SKM-1 treated with dmso at 0.1 percent for 144 hours (cell line): ENCODE results near the gene CHTF8.

Source experiments
- DNase-seq: peaks from one replicate; lab custom pipeline; 2025; ENCODE audit not compliant: unreplicated experiment; lab: John Stamatoyannopoulos, UW

Gene CHTF8

DNA sequence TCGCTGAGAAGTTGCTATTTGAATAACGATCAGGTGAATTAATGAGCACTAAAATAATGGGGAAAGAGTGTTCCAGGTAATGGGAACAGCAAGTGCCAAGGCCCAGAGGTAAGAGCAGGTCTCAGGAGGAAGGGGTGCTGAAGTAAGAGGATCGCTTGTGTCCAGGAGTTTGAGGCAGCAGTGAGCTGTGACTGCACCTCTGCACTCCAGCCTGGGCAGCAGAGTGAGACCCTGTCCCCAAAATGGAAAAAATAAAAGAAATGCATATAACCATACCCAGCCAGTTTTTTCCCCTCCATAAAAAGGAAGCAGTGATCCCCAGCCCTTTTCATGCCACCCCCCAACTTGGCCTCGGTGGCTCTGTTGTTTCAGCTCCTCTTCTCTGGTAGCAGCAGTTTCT, 43.7 kb downstream of the CHTF8 start:
- no peak for DNase-seq

DNA sequence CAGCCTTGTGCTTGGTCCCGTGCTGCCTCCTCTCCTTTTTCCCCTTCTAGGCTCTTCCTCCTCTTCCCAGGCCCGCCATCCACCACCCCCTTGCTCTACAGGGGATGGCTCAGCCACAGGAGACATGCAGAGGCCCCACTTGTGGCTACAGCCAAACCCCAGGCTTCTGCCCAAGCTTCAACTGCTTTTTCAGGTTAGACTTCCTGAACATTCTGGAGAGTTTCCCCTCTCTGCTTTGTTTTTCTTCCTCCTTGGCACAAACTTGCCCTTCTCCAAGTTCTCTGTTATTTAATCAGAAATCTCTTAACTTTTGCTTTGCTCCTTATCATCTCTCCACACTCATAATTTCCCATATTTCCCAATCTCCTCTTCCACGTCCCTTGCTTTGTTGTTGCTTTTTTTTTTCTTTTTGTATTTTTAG, 45.2 kb downstream of the CHTF8 start:
- no peak for DNase-seq

DNA sequence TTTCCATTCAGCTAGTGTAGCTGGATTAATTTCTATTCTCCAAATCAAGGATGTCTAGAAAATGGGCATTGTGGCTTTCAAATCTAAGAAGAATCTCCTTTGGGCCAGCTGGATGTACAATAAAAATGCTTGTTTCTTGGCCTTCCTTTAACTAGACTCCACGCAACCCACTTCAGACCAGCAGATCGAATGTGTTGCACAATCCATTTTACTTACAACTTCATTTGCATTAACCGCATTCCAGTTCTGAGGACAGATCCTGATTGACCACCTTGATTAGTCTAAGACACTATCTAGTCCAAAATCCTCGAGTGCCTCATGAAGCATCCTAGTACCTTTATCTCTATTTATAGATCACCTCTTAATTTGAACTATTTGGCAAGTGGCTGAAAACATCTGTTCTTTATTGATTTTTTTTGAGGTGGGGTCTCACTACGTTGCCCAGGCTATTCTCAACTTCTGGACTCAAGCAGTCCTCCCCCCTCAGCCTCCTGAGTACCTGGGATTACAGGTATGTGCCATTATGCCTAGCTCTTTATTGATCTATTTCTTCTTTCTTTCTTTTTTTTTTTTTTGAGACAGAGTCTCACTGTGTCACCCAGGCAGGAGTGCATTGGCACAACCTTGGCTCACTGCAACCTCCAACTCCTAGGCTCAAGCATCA, 47.2 kb downstream of the CHTF8 start:
- DNase-seq, result no peak

DNA sequence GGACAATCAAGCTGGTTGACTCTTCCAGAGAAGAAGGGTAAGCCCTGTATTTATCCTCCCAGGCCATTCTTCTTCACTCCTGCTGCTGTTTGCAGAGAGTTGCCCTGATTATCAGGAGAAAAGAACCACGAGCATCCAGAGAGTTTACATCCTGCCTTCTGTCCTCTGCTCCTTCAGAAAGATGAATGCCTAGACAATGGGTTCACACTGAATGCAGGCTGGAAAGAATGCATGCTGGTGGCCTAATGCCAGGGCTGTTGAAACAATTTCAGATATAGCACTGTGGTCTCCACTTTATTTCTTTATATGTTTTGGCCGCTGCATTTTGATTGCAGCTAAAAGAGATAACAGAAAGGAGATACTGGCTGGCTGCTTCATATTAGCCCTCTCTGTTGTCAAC, 48.1 kb downstream of the CHTF8 start:
- DNase-seq, result no peak

DNA sequence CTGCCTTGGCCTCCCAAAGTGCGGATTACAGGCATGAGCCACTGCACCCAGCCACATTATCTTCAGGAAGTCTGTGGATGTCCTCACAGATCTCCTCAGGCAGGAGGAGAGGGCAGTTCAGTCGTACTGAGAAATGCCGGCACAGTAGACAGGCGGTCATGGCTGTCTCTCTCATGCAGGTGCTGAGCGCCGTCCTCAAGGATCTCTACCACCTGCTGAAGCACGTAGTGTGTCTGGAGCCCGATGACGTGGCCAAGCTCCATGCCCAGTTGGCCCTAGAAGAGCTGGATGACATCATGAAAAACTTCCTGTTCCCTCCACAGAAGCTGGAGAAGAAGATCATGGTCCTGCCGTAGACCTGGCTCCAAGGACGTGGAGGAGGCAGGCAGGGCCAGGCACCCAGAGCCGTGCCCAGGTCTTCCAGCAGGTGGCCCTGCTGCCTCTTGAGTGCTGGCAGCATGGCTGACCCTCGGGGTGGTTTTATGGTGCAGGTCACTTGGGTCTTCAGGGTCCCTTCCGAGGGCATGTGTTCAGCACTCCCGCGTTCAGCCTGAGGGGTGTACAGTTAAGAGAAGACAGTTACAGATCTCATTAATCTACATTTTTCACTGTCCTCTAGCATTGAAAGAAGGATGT, 49.0 kb downstream of the CHTF8 start:
- no peak for DNase-seq

DNA sequence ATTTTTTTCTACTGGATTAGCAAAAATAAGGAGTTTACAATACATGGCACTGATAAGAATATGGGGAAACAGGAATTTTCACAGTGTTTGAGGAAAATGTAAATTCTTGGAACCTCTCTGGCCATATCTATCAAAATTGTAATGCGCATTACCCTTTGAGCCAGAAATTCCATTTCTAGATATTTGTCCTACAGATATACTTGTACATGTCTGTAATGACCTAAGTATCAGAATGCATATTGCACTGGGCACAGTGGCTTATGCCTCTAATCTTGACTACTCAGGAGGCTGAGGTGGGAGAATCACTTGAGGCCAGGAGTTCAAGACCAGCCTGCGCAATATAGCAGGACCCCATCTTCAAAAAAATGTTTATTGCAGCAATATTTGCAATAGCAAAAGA, 52.7 kb downstream of the CHTF8 start:
- DNase-seq, result no peak

DNA sequence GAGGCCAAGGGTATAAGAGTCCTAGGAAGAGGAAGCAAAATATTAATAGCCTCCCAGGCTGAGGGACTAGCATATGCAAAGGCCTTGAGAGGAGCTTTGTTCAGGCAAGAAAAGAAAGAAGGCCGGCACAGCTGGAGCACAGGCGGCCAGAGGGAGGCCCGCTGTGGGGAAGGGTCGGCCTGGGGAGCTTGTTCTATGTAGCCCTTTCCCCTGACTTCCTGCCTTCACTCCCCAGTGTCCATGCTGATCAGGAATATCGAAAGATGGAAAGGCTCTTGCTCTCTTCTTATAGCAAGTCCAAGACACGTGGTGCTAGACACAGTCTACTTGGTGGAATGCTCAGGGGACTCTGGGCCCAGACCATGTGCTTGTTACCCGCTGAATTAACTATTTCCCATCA, 54.3 kb downstream of the CHTF8 start:
- no peak for DNase-seq

DNA sequence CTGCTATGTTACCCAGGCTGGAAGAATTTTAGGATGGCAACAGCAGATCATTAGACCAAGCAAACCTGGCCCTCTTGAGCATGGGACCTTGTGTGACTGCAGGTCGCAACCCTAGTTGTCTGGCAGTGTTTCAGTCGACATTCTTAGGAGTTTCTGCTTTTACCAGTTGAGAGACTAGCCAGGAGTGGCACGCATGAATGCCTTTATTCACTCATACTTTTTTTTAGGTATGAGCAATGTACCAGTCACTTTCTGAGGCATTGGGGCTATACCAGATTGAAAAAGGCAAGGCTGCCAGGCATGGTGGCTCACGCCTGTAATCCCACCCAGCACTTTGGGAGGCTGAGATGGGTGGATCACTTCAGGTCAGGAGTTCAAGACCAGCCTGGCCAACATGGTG, 55.1 kb downstream of the CHTF8 start:
- DNase-seq, result no peak

DNA sequence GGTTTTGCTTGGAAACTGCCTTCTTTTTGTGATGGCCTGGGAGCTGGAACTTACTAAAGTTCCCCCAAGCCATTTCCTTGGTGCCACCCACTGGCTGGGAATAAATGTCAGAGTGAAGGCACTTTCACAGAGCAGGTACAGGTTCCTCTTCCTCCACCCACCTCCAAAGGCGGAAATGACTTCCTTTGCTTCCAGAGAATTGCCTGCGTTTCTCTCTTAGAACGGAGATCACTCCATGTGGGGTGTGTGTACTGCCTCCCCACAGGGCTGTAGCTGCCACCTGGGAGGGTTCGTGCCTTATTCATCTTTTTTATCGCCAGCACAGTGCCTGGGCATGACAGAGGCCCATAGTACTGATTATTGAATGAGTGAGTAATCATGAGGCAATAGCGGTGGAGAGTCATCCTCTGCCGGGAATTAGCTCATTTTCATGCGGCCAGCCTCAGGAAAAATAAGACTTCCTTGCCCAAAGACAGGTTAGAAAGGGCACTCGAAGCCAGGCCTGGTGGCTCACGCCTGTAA, 59.1 kb downstream of the CHTF8 start:
- no peak for DNase-seq

DNA sequence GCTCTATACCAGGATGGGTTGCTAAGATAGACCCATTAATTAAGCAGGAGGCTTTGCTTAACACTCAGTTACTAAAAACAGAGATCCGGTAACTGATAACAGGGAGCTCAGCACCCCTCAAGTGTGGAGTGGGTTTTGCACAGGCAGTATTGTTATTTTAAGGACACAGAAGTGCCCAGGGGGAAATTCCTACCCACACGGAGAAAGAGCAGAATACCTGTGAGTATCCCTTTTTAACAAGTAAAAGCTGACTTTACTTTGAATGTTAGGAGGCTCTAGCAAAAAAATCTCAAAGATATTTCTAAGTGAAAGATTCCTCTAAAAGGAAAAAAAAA, 59.8 kb downstream of the CHTF8 start:
- DNase-seq, result no peak

DNA sequence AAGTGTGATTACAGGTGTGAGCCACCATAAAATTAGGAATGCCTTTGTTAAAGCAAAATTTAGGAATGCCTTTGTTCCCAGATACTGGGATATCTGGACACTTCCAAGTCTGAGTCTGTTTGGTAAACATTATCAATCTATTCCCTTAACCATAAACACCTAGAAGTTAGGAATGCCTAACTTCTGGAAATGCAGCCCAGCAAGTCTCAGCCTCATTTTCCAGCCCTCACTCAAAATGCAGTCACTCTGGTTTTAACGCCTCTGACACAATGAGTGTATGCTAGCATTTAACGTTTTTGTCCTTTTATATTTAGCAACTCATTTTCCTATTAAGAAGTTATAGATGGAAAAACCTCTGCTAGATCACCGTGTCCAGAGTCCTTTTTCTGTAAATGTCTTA, 61.4 kb downstream of the CHTF8 start:
- DNase-seq, result no peak

DNA sequence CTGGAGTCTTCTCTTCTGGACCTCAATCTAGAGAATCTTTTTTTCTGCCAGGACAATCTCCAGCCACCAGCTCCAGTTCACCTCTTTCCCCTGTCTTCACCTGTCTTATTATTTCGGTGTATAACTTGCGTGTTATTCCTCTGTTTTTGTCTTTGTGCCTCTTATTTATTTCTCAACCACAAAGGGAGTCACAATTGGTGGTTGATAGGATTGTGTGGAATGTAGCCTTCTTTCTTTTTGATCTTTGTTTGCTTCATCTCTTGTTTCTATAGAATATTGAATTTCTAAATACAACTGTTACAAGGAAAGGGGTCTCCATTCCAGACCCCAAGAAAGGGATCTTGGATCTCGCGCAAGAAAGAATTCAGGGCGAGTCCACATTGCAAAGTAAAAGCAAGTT, 62.9 kb downstream of the CHTF8 start:
- DNase-seq, result no peak
